ENCODE results near the gene RPS6KA2. TPM values are rescaled to one million over a fixed set of nuclear protein-coding genes. Genes with fewer than 3 reads are reported as not detected.
A peak's percentile ranks its signal among the peaks of the same experiment; 100 is the strongest.

RPS6KA2 gene
- total RNA-seq, 2 donors from 2014 or later = 59.5 to 75.4 TPM

- no peaks in the 10 kb centered on the region for H3K9me3 ChIP-seq
- no peak for ATAC-seq (ENCODE audit: insufficient number of reproducible peaks, low FRiP score, low read depth)
- peaks cover 10 to 29% of the 10 kb centered on the region in 2 donors for H3K4me1 ChIP-seq (ENCODE audit: control insufficient read depth in 1 of 2, low read depth in 2 of 2)
- TF ChIP-seq, protein P1, sequence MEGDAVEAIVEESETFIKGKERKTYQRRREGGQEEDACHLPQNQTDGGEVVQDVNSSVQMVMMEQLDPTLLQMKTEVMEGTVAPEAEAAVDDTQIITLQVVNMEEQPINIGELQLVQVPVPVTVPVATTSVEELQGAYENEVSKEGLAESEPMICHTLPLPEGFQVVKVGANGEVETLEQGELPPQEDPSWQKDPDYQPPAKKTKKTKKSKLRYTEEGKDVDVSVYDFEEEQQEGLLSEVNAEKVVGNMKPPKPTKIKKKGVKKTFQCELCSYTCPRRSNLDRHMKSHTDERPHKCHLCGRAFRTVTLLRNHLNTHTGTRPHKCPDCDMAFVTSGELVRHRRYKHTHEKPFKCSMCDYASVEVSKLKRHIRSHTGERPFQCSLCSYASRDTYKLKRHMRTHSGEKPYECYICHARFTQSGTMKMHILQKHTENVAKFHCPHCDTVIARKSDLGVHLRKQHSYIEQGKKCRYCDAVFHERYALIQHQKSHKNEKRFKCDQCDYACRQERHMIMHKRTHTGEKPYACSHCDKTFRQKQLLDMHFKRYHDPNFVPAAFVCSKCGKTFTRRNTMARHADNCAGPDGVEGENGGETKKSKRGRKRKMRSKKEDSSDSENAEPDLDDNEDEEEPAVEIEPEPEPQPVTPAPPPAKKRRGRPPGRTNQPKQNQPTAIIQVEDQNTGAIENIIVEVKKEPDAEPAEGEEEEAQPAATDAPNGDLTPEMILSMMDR (IDR thresholded peaks at IDR 0.05) = no peak
- no peaks in the 10 kb centered on the region for H3K27me3 ChIP-seq (replicated peaks; ENCODE audit: insufficient read depth)
- H3K4me3 ChIP-seq = no peak overlapping the region
- no peaks in the 10 kb centered on the region for H3K36me3 ChIP-seq
- H3K27ac ChIP-seq = no peak overlapping the region
- no peak for DNase-seq (ENCODE audit: low spot score)
Measured at GRCh38 chr6:166560222-166560621, 66.8 kb downstream of the RPS6KA2 start.

DNA sequence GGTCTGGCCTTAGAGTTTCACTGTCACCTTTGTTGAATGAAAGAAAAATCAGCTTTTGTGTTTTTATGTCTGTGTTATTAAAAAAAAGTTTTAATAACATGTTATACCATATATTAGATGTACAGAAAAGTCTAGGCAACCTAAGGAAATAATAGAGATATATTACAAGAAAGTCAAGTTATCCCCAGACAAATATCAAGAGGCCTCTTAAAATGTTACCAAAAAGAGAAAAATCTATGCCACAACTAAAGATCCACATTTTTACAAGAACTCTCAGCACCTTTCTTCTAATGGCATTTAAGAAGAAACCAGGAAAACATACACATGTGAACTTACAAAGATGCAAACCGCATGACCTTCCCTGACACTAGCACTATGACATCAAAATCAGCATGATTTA, 67.4 kb downstream of the RPS6KA2 start:
- no peak overlapping the region for H3K4me3 ChIP-seq
- no peak for ATAC-seq (ENCODE audit: insufficient number of reproducible peaks, low FRiP score, low read depth)
- TF ChIP-seq, protein P1 (IDR thresholded peaks at IDR 0.05) = no peak
- H3K4me1 ChIP-seq (ENCODE audit: control insufficient read depth in 1 of 2, low read depth in 2 of 2) = peaks cover 10 to 23% of the 10 kb centered on the region in 2 donors
- no peak overlapping the region for H3K27ac ChIP-seq
- no peaks in the 10 kb centered on the region for H3K36me3 ChIP-seq
- H3K9me3 ChIP-seq = no peaks in the 10 kb centered on the region
- no peak for DNase-seq (ENCODE audit: low spot score)
- H3K27me3 ChIP-seq (replicated peaks; ENCODE audit: insufficient read depth) = no peaks in the 10 kb centered on the region

GRCh38 chr6:166559211-166559610, 67.8 kb downstream of the RPS6KA2 start:
- H3K4me1 ChIP-seq (ENCODE audit: control insufficient read depth in 1 of 2, low read depth in 2 of 2) = peaks cover 10 to 22% of the 10 kb centered on the region in 2 donors
- H3K36me3 ChIP-seq = no peaks in the 10 kb centered on the region
- TF ChIP-seq, protein P1 (IDR thresholded peaks at IDR 0.05) = no peak
- no peaks in the 10 kb centered on the region for H3K27me3 ChIP-seq (replicated peaks; ENCODE audit: insufficient read depth)
- ATAC-seq (ENCODE audit: insufficient number of reproducible peaks, low FRiP score, low read depth) (no peak), DNase-seq (ENCODE audit: low spot score) (no peak)
- H3K9me3 ChIP-seq = no peaks in the 10 kb centered on the region
- H3K4me3 ChIP-seq = no peak overlapping the region
- no peak overlapping the region for H3K27ac ChIP-seq

DNA sequence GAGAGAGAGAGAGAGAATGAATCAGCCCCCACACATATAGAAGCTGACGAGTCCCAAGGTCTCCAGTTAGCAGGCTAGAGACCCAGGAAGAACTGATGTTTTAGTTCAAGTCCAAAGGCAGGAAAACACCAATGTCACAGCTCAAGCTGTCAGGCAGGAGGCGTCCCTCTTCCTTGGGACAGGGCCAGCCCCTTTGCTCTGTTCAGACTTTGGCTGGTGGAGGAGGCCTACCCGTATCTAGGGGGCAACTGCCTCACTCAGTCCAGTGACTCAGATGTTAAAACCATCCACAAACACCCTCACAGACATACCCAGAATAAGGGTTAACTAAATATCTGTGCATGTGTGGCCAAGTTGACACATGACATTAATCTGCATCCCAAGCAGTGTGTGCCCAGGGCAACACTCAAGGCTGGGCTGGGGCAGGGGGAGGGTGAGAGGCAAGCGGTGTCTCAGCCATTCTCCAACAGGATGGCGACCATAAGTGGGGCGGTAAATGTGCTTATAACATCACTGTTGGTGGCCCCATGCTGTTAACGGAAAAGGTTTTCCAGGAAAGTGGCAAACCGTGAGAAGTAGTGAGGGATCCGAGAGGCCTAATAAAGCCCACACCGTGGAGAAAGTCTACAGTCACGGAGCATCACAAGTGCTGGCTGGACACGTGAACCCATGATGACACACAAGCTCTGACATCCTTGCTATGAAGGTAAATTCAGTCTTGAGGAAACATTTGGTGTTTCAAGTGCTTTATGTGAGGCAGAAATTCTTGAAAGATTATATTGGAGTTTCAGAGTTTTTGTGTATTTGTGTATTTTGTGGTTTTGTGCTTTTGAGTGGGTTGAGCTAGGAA, 68.7 kb downstream of the RPS6KA2 start:
- H3K27ac ChIP-seq = peak overlapping the region in 1 of 2 donors; percentile 86

GRCh38 chr6:166556863-166557322, 70.2 kb downstream of the RPS6KA2 start:
- Histone ChIP-seq H3K4me1 (ENCODE audit: control insufficient read depth in 1 of 2, low read depth in 2 of 2) (peaks cover 10 to 22% of the 10 kb centered on the region in 2 donors), H3K36me3 (no peaks in the 10 kb centered on the region), H3K9me3 (no peaks in the 10 kb centered on the region), H3K27ac (peak overlapping the region; percentile 56 to 86), H3K27me3 (replicated peaks; ENCODE audit: insufficient read depth) (no peaks in the 10 kb centered on the region), H3K4me3 (peak overlapping the region; percentile 60)
- DNase-seq (ENCODE audit: low spot score) (peak; percentile 89), ATAC-seq (ENCODE audit: insufficient number of reproducible peaks, low FRiP score, low read depth) (peak; percentile 99)
- TF ChIP-seq, protein P1 (IDR thresholded peaks at IDR 0.05) = no peak

More for the DNA sequence above, 68.7 kb downstream of the RPS6KA2 start:
- no peak for DNase-seq (ENCODE audit: low spot score)
- Histone ChIP-seq H3K4me3 (no peak overlapping the region), H3K9me3 (no peaks in the 10 kb centered on the region), H3K36me3 (no peaks in the 10 kb centered on the region), H3K27me3 (replicated peaks; ENCODE audit: insufficient read depth) (no peaks in the 10 kb centered on the region), H3K4me1 (ENCODE audit: control insufficient read depth in 1 of 2, low read depth in 2 of 2) (peaks cover 10 to 22% of the 10 kb centered on the region in 2 donors)
- TF ChIP-seq, protein P1 (IDR thresholded peaks at IDR 0.05) = no peak
- ATAC-seq (ENCODE audit: insufficient number of reproducible peaks, low FRiP score, low read depth) = no peak
